GM18507 (cell line): ENCODE results near the gene SRSF7.
"Not testable (repeated sequence)": the region's sequence is repeated elsewhere in the genome, so short reads cannot be mapped to it uniquely, and the experiment has no call there.

Source experiments
- DNase-seq: peaks from one replicate; pipeline ENCODE4 v3.0.0; 2011; ENCODE audit warnings: low read depth; ENCODE audit not compliant: insufficient read length; ENCODE audit errors: extremely low spot score
- FAIRE-seq: peaks from 2 replicates; lab custom pipeline; 2011; peaks lifted over from hg19 to GRCh38; lab: Jason Lieb, UNC

SRSF7 gene

GRCh38 chr2:38755891-38756290 is 4.7 kb upstream of the SRSF7 start:
- not testable (repeated sequence) for DNase-seq, FAIRE-seq

GRCh38 chr2:38754506-38754905 is 3.3 kb upstream of the SRSF7 start:
- DNase-seq (no peak), FAIRE-seq (no peak)

- no peak for DNase-seq
- peak; percentile 29 for FAIRE-seq
These were observed 2.9 kb upstream of the SRSF7 start for GRCh38 chr2:38754049-38754448.

GRCh38 chr2:38751596-38752410 is 642 bp upstream of the SRSF7 start:
- DNase-seq, result no peak

GRCh38 chr2:38750011-38750890 is 910 bp downstream of the SRSF7 start:
- peak; percentile 45 for FAIRE-seq
- no peak for DNase-seq

More at GRCh38 chr2:38751596-38752410, 642 bp upstream of the SRSF7 start:
- peak; percentile 29 for FAIRE-seq

- DNase-seq (no peak), FAIRE-seq (no peak)
These were observed 2.0 kb downstream of the SRSF7 start for GRCh38 chr2:38748943-38749804.

GRCh38 chr2:38748391-38748790 is 2.8 kb downstream of the SRSF7 start:
- no peak for DNase-seq
- FAIRE-seq, result no peak

GRCh38 chr2:38747819-38748218 is 3.3 kb downstream of the SRSF7 start:
- DNase-seq (no peak), FAIRE-seq (no peak)

GRCh38 chr2:38747007-38747424 is 4.1 kb downstream of the SRSF7 start:
- no peak for DNase-seq
- FAIRE-seq, result no peak

GRCh38 chr2:38745267-38745666 is 5.9 kb downstream of the SRSF7 start:
- DNase-seq, result no peak

GRCh38 chr2:38744399-38744780 is 6.8 kb downstream of the SRSF7 start:
- DNase-seq (no peak), FAIRE-seq (no peak)

More at GRCh38 chr2:38745267-38745666, 5.9 kb downstream of the SRSF7 start:
- FAIRE-seq, result no peak

GRCh38 chr2:38743672-38744398 is 7.3 kb downstream of the SRSF7 start:
- DNase-seq (no peak), FAIRE-seq (no peak)

GRCh38 chr2:38742797-38743559 is 8.2 kb downstream of the SRSF7 start:
- FAIRE-seq (no peak), DNase-seq (no peak)

GRCh38 chr2:38740851-38741731 is 10.1 kb downstream of the SRSF7 start:
- FAIRE-seq, result no peak
- no peak for DNase-seq

GRCh38 chr2:38739524-38739923 is 11.6 kb downstream of the SRSF7 start:
- FAIRE-seq (no peak), DNase-seq (no peak)

- no peak for FAIRE-seq
- no peak for DNase-seq
These were observed 13.2 kb downstream of the SRSF7 start for GRCh38 chr2:38737925-38738324.

GRCh38 chr2:38737000-38737698 is 14.0 kb downstream of the SRSF7 start:
- FAIRE-seq, DNase-seq: not testable (repeated sequence)
